Esophagus muscularis mucosa (tissue), 4 donors: ENCODE data around the gene ADAMTS2. TPM values are rescaled to one million over a fixed set of nuclear protein-coding genes. Genes with fewer than 3 reads are reported as not detected.

Experiments
- DNase-seq: peaks from one replicate; pipeline ENCODE4 v3.0.0-alpha.2; 2017; ENCODE audit errors: extremely low spot score
- H3K27ac ChIP-seq, 4 donors: fragments of 200-600 bp; sonication (generic); replicated peaks in 1 of 4; 1 replicate in 3 of 4; 2 replicates in 1 of 4; pipeline ENCODE4 v1.5.1; 2016 to 2019; ENCODE audit warnings: mild to moderate bottlenecking in 1 of 4
- H3K27me3 ChIP-seq, 4 donors: fragments of 200-600 bp; sonication (generic); one replicate each; pipeline versions ENCODE4 v1.5.1 to v1.6.0; 2016 to 2019
- H3K36me3 ChIP-seq, 4 donors: fragments of 200-600 bp; sonication (generic); one replicate each; pipeline ENCODE4 v1.5.1; 2016 to 2019
- H3K4me1 ChIP-seq, 4 donors: fragments of 200-600 bp; sonication (generic); one replicate each; pipeline ENCODE4 v1.5.1; 2016 to 2019
- H3K4me3 ChIP-seq, 4 donors: fragments of 200-600 bp; sonication (generic); 1 replicate in 2 of 4; 2 replicates in 2 of 4; pipeline ENCODE4 v1.5.1; 2016 to 2019; ENCODE audit warnings: mild to moderate bottlenecking in 4 of 4, moderate library complexity in 1 of 4
- H3K9me3 ChIP-seq, 4 donors: fragments of 200-600 bp; sonication (generic); 1 replicate in 3 of 4; 2 replicates in 1 of 4; pipeline ENCODE4 v1.5.1; 2016 to 2019
- EP300 ChIP-seq: sonication (generic); formaldehyde crosslinking; IDR thresholded peaks from one replicate; pipeline ENCODE4 v1.6.1; 2017; ENCODE audit warnings: antibody characterized with exemption
- POLR2A ChIP-seq: fragments of 450-650 bp; IDR thresholded peaks from one replicate; pipeline ENCODE4 v1.6.1; 2017; ENCODE audit warnings: antibody characterized with exemption, moderate library complexity, mild to moderate bottlenecking, low read depth
- POLR2AphosphoS5 ChIP-seq, 2 donors: sonication (generic); formaldehyde crosslinking; IDR thresholded peaks; one replicate each; pipeline ENCODE4 v1.6.1; 2017; ENCODE audit warnings: antibody characterized with exemption in 2 of 2
- WGBS: methylation state at CpG from one replicate; pipeline ENCODE4 v1.1.5; 2018; 5-methylcytosine and 5-hydroxymethylcytosine counted together
- intact Hi-C: fragments of 100-400 bp; cut with DNase I; formaldehyde crosslinking; loops from one replicate; pipeline ENCODE4 v1.15.1; 2023
- total RNA-seq, 4 donors: library from RNA; depleted of rRNA; stranded (reverse); fragments of >200 nt; gene quantifications; one replicate each; pipeline versions ENCODE4 v1.1.0 to v1.2.1, GENCODE V29; 2016
- TF ChIP-seq, protein P1 (sequence below), 3 experiments: fragments of 200-600 bp in 2 of 3; fragments of 450-650 bp in 1 of 3; sonication (generic) in 2 of 3; IDR thresholded peaks; one replicate each; pipeline ENCODE4 v1.5.1; 2017 to 2019; ENCODE audit warnings: antibody characterized with exemption in 3 of 3, mild to moderate bottlenecking in 2 of 3, moderate library complexity in 1 of 3

Gene ADAMTS2
- total RNA-seq, 4 donors from 2014 or later, result 17.8 to 31.8 (median 21.4) TPM

- Histone ChIP-seq H3K9me3 (no peaks in the 10 kb centered on the region), H3K27me3 (no peaks in the 10 kb centered on the region), H3K27ac (no peak overlapping the region), H3K4me1 (no peaks in the 10 kb centered on the region), H3K36me3 (no peaks in the 10 kb centered on the region), H3K4me3 (no peak overlapping the region)
- intact Hi-C loops, result no loop called here
- 79% methylated on average over 3 of the region's 3 CpGs for WGBS
- DNase-seq, result no peak
- TF ChIP-seq, protein P1, sequence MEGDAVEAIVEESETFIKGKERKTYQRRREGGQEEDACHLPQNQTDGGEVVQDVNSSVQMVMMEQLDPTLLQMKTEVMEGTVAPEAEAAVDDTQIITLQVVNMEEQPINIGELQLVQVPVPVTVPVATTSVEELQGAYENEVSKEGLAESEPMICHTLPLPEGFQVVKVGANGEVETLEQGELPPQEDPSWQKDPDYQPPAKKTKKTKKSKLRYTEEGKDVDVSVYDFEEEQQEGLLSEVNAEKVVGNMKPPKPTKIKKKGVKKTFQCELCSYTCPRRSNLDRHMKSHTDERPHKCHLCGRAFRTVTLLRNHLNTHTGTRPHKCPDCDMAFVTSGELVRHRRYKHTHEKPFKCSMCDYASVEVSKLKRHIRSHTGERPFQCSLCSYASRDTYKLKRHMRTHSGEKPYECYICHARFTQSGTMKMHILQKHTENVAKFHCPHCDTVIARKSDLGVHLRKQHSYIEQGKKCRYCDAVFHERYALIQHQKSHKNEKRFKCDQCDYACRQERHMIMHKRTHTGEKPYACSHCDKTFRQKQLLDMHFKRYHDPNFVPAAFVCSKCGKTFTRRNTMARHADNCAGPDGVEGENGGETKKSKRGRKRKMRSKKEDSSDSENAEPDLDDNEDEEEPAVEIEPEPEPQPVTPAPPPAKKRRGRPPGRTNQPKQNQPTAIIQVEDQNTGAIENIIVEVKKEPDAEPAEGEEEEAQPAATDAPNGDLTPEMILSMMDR (IDR thresholded peaks at IDR 0.05), result no peak
- TF ChIP-seq POLR2AphosphoS5 (IDR thresholded peaks at IDR 0.05), result no peak
- TF ChIP-seq POLR2A, result no peak
- no peak for TF ChIP-seq EP300
Measured at GRCh38 chr5:179375236-179375685, 30.0 kb upstream of the ADAMTS2 start.

- WGBS, result 89% methylated on average over 31 of the region's 31 CpGs
- Histone ChIP-seq H3K27me3 (no peaks in the 10 kb centered on the region), H3K4me1 (no peaks in the 10 kb centered on the region), H3K9me3 (no peaks in the 10 kb centered on the region), H3K36me3 (no peaks in the 10 kb centered on the region), H3K4me3 (no peak overlapping the region), H3K27ac (no peak overlapping the region)
- TF ChIP-seq EP300, result no peak
- TF ChIP-seq POLR2AphosphoS5 (IDR thresholded peaks at IDR 0.05), result no peak
- TF ChIP-seq POLR2A, result no peak
- intact Hi-C loops, result no loop called here
- DNase-seq, result no peak
Measured at GRCh38 chr5:179374506-179375235, 29.4 kb upstream of the ADAMTS2 start.

- Histone ChIP-seq H3K27me3 (no peaks in the 10 kb centered on the region), H3K4me1 (no peaks in the 10 kb centered on the region), H3K9me3 (no peaks in the 10 kb centered on the region), H3K27ac (no peak overlapping the region), H3K4me3 (no peak overlapping the region), H3K36me3 (no peaks in the 10 kb centered on the region)
- TF ChIP-seq POLR2AphosphoS5 (IDR thresholded peaks at IDR 0.05) (no peak), EP300 (no peak), POLR2A (no peak)
- TF ChIP-seq, protein P1 (IDR thresholded peaks at IDR 0.05), result no peak
- 84% methylated on average over 15 of the region's 20 CpGs for WGBS
- no peak for DNase-seq
- intact Hi-C loops, result no loop called here
Measured at GRCh38 chr5:179373961-179374505, 28.8 kb upstream of the ADAMTS2 start.

- no peak overlapping the region for H3K4me3 ChIP-seq
- no peaks in the 10 kb centered on the region for H3K27me3 ChIP-seq
- no peaks in the 10 kb centered on the region for H3K4me1 ChIP-seq
- no peaks in the 10 kb centered on the region for H3K9me3 ChIP-seq
- no peaks in the 10 kb centered on the region for H3K36me3 ChIP-seq
- intact Hi-C loops, result no loop called here
- DNase-seq, result no peak
- WGBS, result 93% methylated on average over 22 of the region's 26 CpGs
- no peak for TF ChIP-seq POLR2AphosphoS5 (IDR thresholded peaks at IDR 0.05)
- no peak for TF ChIP-seq POLR2A
- no peak for TF ChIP-seq EP300
- TF ChIP-seq, protein P1 (IDR thresholded peaks at IDR 0.05), result no peak
- no peak overlapping the region for H3K27ac ChIP-seq
Measured at GRCh38 chr5:179373101-179373934, 28.1 kb upstream of the ADAMTS2 start.
